ENCODE results near the gene STK38. TPM values are rescaled to one million over a fixed set of nuclear protein-coding genes. Genes with fewer than 3 reads are reported as not detected.

Gene STK38
- total RNA-seq, 2 experiments from 2014 or later, result 47.0 to 48.4 TPM

GRCh38 chr6:36559011-36559793, 11.9 kb upstream of the STK38 start:
- Histone ChIP-seq H3K9me3 (ENCODE audit: control insufficient read depth in 1 of 2, insufficient read depth in 1 of 2, low read length in 2 of 2) (no peaks in the 10 kb centered on the region), H3K27me3 (ENCODE audit: control insufficient read depth in 1 of 2, insufficient read depth in 2 of 2, low read length in 2 of 2) (no peaks in the 10 kb centered on the region), H3K4me3 (ENCODE audit: low read length) (no peak overlapping the region), H3K4me1 (ENCODE audit: insufficient read depth, low read length) (no peaks in the 10 kb centered on the region), H3K27ac (ENCODE audit: low read depth in 1 of 2, low read length in 2 of 2) (no peak overlapping the region), H3K36me3 (ENCODE audit: insufficient read depth, low read length) (no peaks in the 10 kb centered on the region)
- no peaks in the 10 kb centered on the region for H3K4me1 Mint-ChIP-seq (ENCODE audit: low read depth)
- intact Hi-C loops (cut with DNase I, micrococcal nuclease), result no loop called here
- DNase-seq (no peak), ATAC-seq (ENCODE audit: poor library complexity) (no peak)
- TF ChIP-seq CTCF (IDR thresholded peaks at IDR 0.05), result no peak
- no peaks in the 10 kb centered on the region for H3K9me3 Mint-ChIP-seq
- POLR2A ChIA-PET, result interaction anchor here (1.4 kb wide), 1 partner anchor 34 kb away, joined by 4 read pairs; no protein-coding TSS in a partner anchor
- CTCF ChIA-PET, result no interaction called here
- no peaks in the 10 kb centered on the region for H3K36me3 Mint-ChIP-seq (ENCODE audit: low read depth)
- H3K27me3 Mint-ChIP-seq, result no peaks in the 10 kb centered on the region
- H3K27ac Mint-ChIP-seq, result no peak overlapping the region
- H3K4me3 Mint-ChIP-seq, result no peak overlapping the region

GRCh38 chr6:36556281-36556680, 9.0 kb upstream of the STK38 start:
- no peak overlapping the region for H3K4me3 Mint-ChIP-seq
- ATAC-seq (ENCODE audit: poor library complexity) (no peak), DNase-seq (no peak)
- intact Hi-C loops (cut with DNase I, micrococcal nuclease), result no loop called here
- H3K36me3 Mint-ChIP-seq (ENCODE audit: low read depth), result no peaks in the 10 kb centered on the region
- Histone ChIP-seq H3K36me3 (ENCODE audit: insufficient read depth, low read length) (no peaks in the 10 kb centered on the region), H3K9me3 (ENCODE audit: control insufficient read depth in 1 of 2, insufficient read depth in 1 of 2, low read length in 2 of 2) (no peaks in the 10 kb centered on the region), H3K27me3 (ENCODE audit: control insufficient read depth in 1 of 2, insufficient read depth in 2 of 2, low read length in 2 of 2) (no peaks in the 10 kb centered on the region), H3K4me1 (ENCODE audit: insufficient read depth, low read length) (no peaks in the 10 kb centered on the region), H3K4me3 (ENCODE audit: low read length) (no peak overlapping the region), H3K27ac (ENCODE audit: low read depth in 1 of 2, low read length in 2 of 2) (no peak overlapping the region)
- TF ChIP-seq CTCF (IDR thresholded peaks at IDR 0.05), result no peak
- H3K27me3 Mint-ChIP-seq, result no peaks in the 10 kb centered on the region
- no peaks in the 10 kb centered on the region for H3K4me1 Mint-ChIP-seq (ENCODE audit: low read depth)
- ChIA-PET CTCF (interaction anchor here (0.7 kb wide), 1 partner anchor 97 kb away, joined by 3 read pairs; no protein-coding TSS in a partner anchor), POLR2A (interaction anchor here (1.1 to 1.3 kb wide), 2 partner anchors 9 to 40 kb away, joined by 3 read pairs; partner anchors contain the start of gene STK38)
- no peaks in the 10 kb centered on the region for H3K9me3 Mint-ChIP-seq
- H3K27ac Mint-ChIP-seq, result no peak overlapping the region

- Histone ChIP-seq H3K27me3 (ENCODE audit: control insufficient read depth in 1 of 2, insufficient read depth in 2 of 2, low read length in 2 of 2) (no peaks in the 10 kb centered on the region), H3K27ac (ENCODE audit: low read depth in 1 of 2, low read length in 2 of 2) (no peak overlapping the region), H3K4me3 (ENCODE audit: low read length) (no peak overlapping the region), H3K4me1 (ENCODE audit: insufficient read depth, low read length) (no peaks in the 10 kb centered on the region), H3K9me3 (ENCODE audit: control insufficient read depth in 1 of 2, insufficient read depth in 1 of 2, low read length in 2 of 2) (no peaks in the 10 kb centered on the region), H3K36me3 (ENCODE audit: insufficient read depth, low read length) (no peaks in the 10 kb centered on the region)
- intact Hi-C loops (cut with DNase I, micrococcal nuclease), result no loop called here
- ChIA-PET POLR2A (no interaction called here), CTCF (interaction anchor here (0.7 kb wide), 1 partner anchor 96 kb away, joined by 3 read pairs; no protein-coding TSS in a partner anchor)
- Mint-ChIP-seq H3K36me3 (ENCODE audit: low read depth) (no peaks in the 10 kb centered on the region), H3K27ac (no peak overlapping the region), H3K27me3 (no peaks in the 10 kb centered on the region), H3K9me3 (no peaks in the 10 kb centered on the region), H3K4me3 (no peak overlapping the region), H3K4me1 (ENCODE audit: low read depth) (no peaks in the 10 kb centered on the region)
- no peak for DNase-seq
- no peak for ATAC-seq (ENCODE audit: poor library complexity)
- no peak for TF ChIP-seq CTCF (IDR thresholded peaks at IDR 0.05)
Measured at GRCh38 chr6:36555750-36556252, 8.5 kb upstream of the STK38 start.

Data from CD4-positive, alpha-beta T cell (primary cell).